ENCODE results near the gene KRT35. TPM values are rescaled to one million over a fixed set of nuclear protein-coding genes. Genes with fewer than 3 reads are reported as not detected.
"Not testable (repeated sequence)": the region's sequence is repeated elsewhere in the genome, so short reads cannot be mapped to it uniquely, and the experiment has no call there.

The KRT35 gene
- total RNA-seq, 1 donor from 2014 or later = not detected

- DNase-seq (ENCODE audit: low read depth in 2 of 2) = no peak
Measured at GRCh38 chr17:41462705-41463104, 18.2 kb downstream of the KRT35 start.

- no peak for DNase-seq (ENCODE audit: low read depth in 2 of 2)
Measured at GRCh38 chr17:41457676-41458075, 23.3 kb downstream of the KRT35 start.

GRCh38 chr17:41456204-41456603, 24.7 kb downstream of the KRT35 start:
- no peak for DNase-seq (ENCODE audit: low read depth in 2 of 2)

- no peak for DNase-seq (ENCODE audit: low read depth in 2 of 2)
Measured at GRCh38 chr17:41455236-41455635, 25.7 kb downstream of the KRT35 start.

- no peak for DNase-seq (ENCODE audit: low read depth in 2 of 2)
Measured at GRCh38 chr17:41453066-41453465, 27.9 kb downstream of the KRT35 start.

- DNase-seq (ENCODE audit: low read depth in 2 of 2) = no peak
Measured at GRCh38 chr17:41452281-41452680, 28.7 kb downstream of the KRT35 start.

- no peak for DNase-seq (ENCODE audit: low read depth in 2 of 2)
Measured at GRCh38 chr17:41451154-41451728, 29.7 kb downstream of the KRT35 start.

- no peak for DNase-seq (ENCODE audit: low read depth in 2 of 2)
Measured at GRCh38 chr17:41449008-41449407, 31.9 kb downstream of the KRT35 start.

- DNase-seq (ENCODE audit: low read depth in 2 of 2) = no peak
Measured at GRCh38 chr17:41448506-41448905, 32.4 kb downstream of the KRT35 start.

GRCh38 chr17:41446806-41447205, 34.1 kb downstream of the KRT35 start:
- no peak for DNase-seq (ENCODE audit: low read depth in 2 of 2)

GRCh38 chr17:41444640-41445039, 36.3 kb downstream of the KRT35 start:
- DNase-seq (ENCODE audit: low read depth in 2 of 2) = no peak

GRCh38 chr17:41444186-41444585, 36.8 kb downstream of the KRT35 start:
- no peak for DNase-seq (ENCODE audit: low read depth in 2 of 2)

- no peak for DNase-seq (ENCODE audit: low read depth in 2 of 2)
Measured at GRCh38 chr17:41442739-41443138, 38.2 kb downstream of the KRT35 start.

GRCh38 chr17:41440531-41441033, 40.4 kb downstream of the KRT35 start, which contains the start of gene KRT38:
KRT38 (minus strand) TSS chr17:41440983; CDS start chr17:41440921, 62 bp downstream.
- no peak for DNase-seq (ENCODE audit: low read depth in 2 of 2)

- no peak for DNase-seq (ENCODE audit: low read depth in 2 of 2)
Measured at GRCh38 chr17:41439375-41439774, 41.6 kb downstream of the KRT35 start.

GRCh38 chr17:41437769-41438168, 43.2 kb downstream of the KRT35 start:
- no peak for DNase-seq (ENCODE audit: low read depth in 2 of 2)

GRCh38 chr17:41437254-41437653, 43.7 kb downstream of the KRT35 start:
- DNase-seq (ENCODE audit: low read depth in 2 of 2) = no peak

- no peak for DNase-seq (ENCODE audit: low read depth in 2 of 2)
Measured at GRCh38 chr17:41434415-41434814, 46.5 kb downstream of the KRT35 start.

GRCh38 chr17:41434005-41434404, 46.9 kb downstream of the KRT35 start:
- no peak for DNase-seq (ENCODE audit: low read depth in 2 of 2)

- no peak for DNase-seq (ENCODE audit: low read depth in 2 of 2)
Measured at GRCh38 chr17:41433586-41433985, 47.4 kb downstream of the KRT35 start.

- not testable (repeated sequence) for DNase-seq (ENCODE audit: low read depth in 2 of 2)
Measured at GRCh38 chr17:41430376-41430775, 50.6 kb downstream of the KRT35 start.

- no peak for DNase-seq (ENCODE audit: low read depth in 2 of 2)
Measured at GRCh38 chr17:41429667-41430066, 51.3 kb downstream of the KRT35 start.

- DNase-seq (ENCODE audit: low read depth in 2 of 2) = no peak
Measured at GRCh38 chr17:41428591-41429291, 52.2 kb downstream of the KRT35 start.

All from dermis microvascular lymphatic vessel endothelial cell (primary cell).